ENCODE results near the gene USP19. TPM values are rescaled to one million over a fixed set of nuclear protein-coding genes. Genes with fewer than 3 reads are reported as not detected.

Gene USP19
- total RNA-seq, 1 experiment from 2014 or later: 73.3 TPM

- Mint-ChIP-seq H3K9me3 (no peaks in the 10 kb centered on the region), H3K36me3 (peaks cover 11% of the 10 kb centered on the region), H3K27ac (no peak overlapping the region), H3K27me3 (ENCODE audit: low read depth) (no peaks in the 10 kb centered on the region), H3K4me1 (peaks cover 12% of the 10 kb centered on the region), H3K4me3 (no peak overlapping the region)
- DNase-seq (ENCODE audit: low spot score) (no peak), ATAC-seq (no peak)
- POLR2A ChIA-PET: no interaction called here
- CTCF ChIA-PET: interaction anchor here (1.7 kb wide), 1 partner anchor 10 kb away, joined by 6 read pairs; the partner anchor contains the start of gene KLHDC8B
- TF ChIP-seq ZNF512 (CRISPR knock-in tag; IDR thresholded peaks at IDR 0.05; ENCODE audit: borderline replicate concordance) (no peak), TP53 (CRISPR knock-in tag; IDR thresholded peaks at IDR 0.05) (no peak), ZNF138 (CRISPR knock-in tag; conservative IDR thresholded peaks at IDR 0.05) (no peak), TEAD4 (CRISPR knock-in tag; IDR thresholded peaks at IDR 0.05) (no peak), MXD4 (CRISPR knock-in tag; IDR thresholded peaks at IDR 0.05; ENCODE audit: borderline replicate concordance) (no peak), GRHL2 (CRISPR knock-in tag; IDR thresholded peaks at IDR 0.05; ENCODE audit: insufficient replicate concordance, severe bottlenecking) (no peak), FOXP4 (CRISPR knock-in tag; IDR thresholded peaks at IDR 0.05) (no peak), NFYB (CRISPR knock-in tag; conservative IDR thresholded peaks at IDR 0.05; ENCODE audit: low read depth) (no peak), EMX1 (CRISPR knock-in tag; IDR thresholded peaks at IDR 0.05) (no peak), JUN (CRISPR knock-in tag; IDR thresholded peaks at IDR 0.05) (no peak), SMAD3 (CRISPR knock-in tag; IDR thresholded peaks at IDR 0.05; ENCODE audit: borderline replicate concordance) (no peak), IRF1 (CRISPR knock-in tag; IDR thresholded peaks at IDR 0.05) (no peak), ZNF396 (CRISPR knock-in tag; IDR thresholded peaks at IDR 0.05; ENCODE audit: borderline replicate concordance) (no peak), SP1 (CRISPR knock-in tag; conservative IDR thresholded peaks at IDR 0.05) (no peak)
These were observed 40.6 kb upstream of the USP19 start for GRCh38 chr3:49161197-49161596.

GRCh38 chr3:49158792-49159191, 38.2 kb upstream of the USP19 start:
- peaks cover 11% of the 10 kb centered on the region for H3K27me3 Mint-ChIP-seq (ENCODE audit: low read depth)
- ChIA-PET CTCF (interaction anchor here (1.4 to 4.5 kb wide), 6 partner anchors 12 to 290 kb away, joined by 3 to 23 read pairs (median 6); partner anchors contain the start of genes KLHDC8B, LAMB2, NDUFAF3 and USP19), POLR2A (interaction anchor here (0.6 to 1.0 kb wide), 2 partner anchors 39 to 86 kb away, joined by 3 read pairs; no protein-coding TSS in a partner anchor)
- DNase-seq (ENCODE audit: low spot score) (no peak), ATAC-seq (no peak)
- no peaks in the 10 kb centered on the region for H3K4me1 Mint-ChIP-seq
- no peak overlapping the region; the same call in 1 of the 2 replicates for H3K27ac Mint-ChIP-seq
- H3K4me3 Mint-ChIP-seq: no peak overlapping the region
- H3K9me3 Mint-ChIP-seq: no peaks in the 10 kb centered on the region
- peaks cover 8% of the 10 kb centered on the region for H3K36me3 Mint-ChIP-seq
- TF ChIP-seq ZSCAN18 (CRISPR knock-in tag; IDR thresholded peaks at IDR 0.05): no peak
- TF ChIP-seq JAZF1 (CRISPR knock-in tag; IDR thresholded peaks at IDR 0.05): no peak
- TF ChIP-seq MLX (CRISPR knock-in tag; IDR thresholded peaks at IDR 0.05): no peak
- no peak for TF ChIP-seq ZNF232 (CRISPR knock-in tag; IDR thresholded peaks at IDR 0.05)
- TF ChIP-seq RORB (CRISPR knock-in tag; IDR thresholded peaks at IDR 0.05): no peak
- no peak for TF ChIP-seq GTF2I (CRISPR knock-in tag; conservative IDR thresholded peaks at IDR 0.05)
- TF ChIP-seq ELF4 (CRISPR knock-in tag; IDR thresholded peaks at IDR 0.05; ENCODE audit: low read depth): no peak
- TF ChIP-seq E2F5 (CRISPR knock-in tag; IDR thresholded peaks at IDR 0.05): no peak
- no peak for TF ChIP-seq PREB (CRISPR knock-in tag; IDR thresholded peaks at IDR 0.05; ENCODE audit: borderline replicate concordance)
- TF ChIP-seq NFATC4 (CRISPR knock-in tag; IDR thresholded peaks at IDR 0.05): no peak
- TF ChIP-seq ZNF281 (CRISPR knock-in tag; IDR thresholded peaks at IDR 0.05): no peak
- no peak for TF ChIP-seq FOXP1 (CRISPR knock-in tag; IDR thresholded peaks at IDR 0.05; ENCODE audit: borderline replicate concordance)
